HepG2 (cell line): ENCODE results near the gene KCNMA1. TPM values are rescaled to one million over a fixed set of nuclear protein-coding genes. Genes with fewer than 3 reads are reported as not detected.

Experiments
- ATAC-seq: fragments of 200-7000 bp; cut with Tn5 transposase; 3 replicates; pipeline ENCODE4 v1.9.1; 2020; ENCODE audit warnings: mild to moderate bottlenecking, moderate library complexity
- BruUV-seq: library from RNA; stranded (reverse); fragments of 400-500 nt; replicated peaks from 2 replicates; lab custom pipeline; 2021; lab: Mats Ljungman, UMichigan
- CTCF ChIA-PET: fragments of 300-600 bp; formaldehyde crosslinking; extraction: SDS; loops from one replicate; lab custom pipeline; 2021; ENCODE audit warnings: low total read pairs, inconsistent platforms, low intra/inter-chr PET ratio; lab: Yijun Ruan, JAX
- POLR2A ChIA-PET: fragments of 350-600 bp; sonication (Branson Sonifier 250); formaldehyde crosslinking; loops from one replicate; lab custom pipeline; 2020; ENCODE audit warnings: antibody characterized with exemption, inconsistent platforms; lab: Yijun Ruan, JAX
- DNase-seq: peaks from one replicate; pipeline ENCODE4 v3.0.0-alpha.2; 2015; ENCODE audit warnings: low spot score
- FAIRE-seq: peaks from 3 replicates; lab custom pipeline; 2011; peaks lifted over from hg19 to GRCh38; lab: Jason Lieb, UNC
- H2AFZ ChIP-seq: one replicate; pipeline ENCODE4 v1.6.1; 2011; ENCODE audit warnings: low read length, inconsistent platforms
- H3K27ac ChIP-seq: fragments of 300-600 bp; 3 replicates; pipeline ENCODE4 v1.8.0; 2011; ENCODE audit warnings: mixed run types, mild to moderate bottlenecking, mixed read lengths, low read length, inconsistent platforms; ENCODE audit not compliant: insufficient read depth; ENCODE audit errors: extremely low read length
- H3K27me3 ChIP-seq, 2 experiments: fragments of 200-600 bp in 1 of 2; 2 replicates in 1 of 2; 3 replicates in 1 of 2; pipeline versions ENCODE4 v1.6.0 to v1.8.0; 2011; ENCODE audit warnings: low read length in 2 of 2, mild to moderate bottlenecking in 2 of 2, moderate library complexity in 2 of 2, inconsistent platforms in 1 of 2; ENCODE audit not compliant: insufficient read depth in 2 of 2, control insufficient read depth in 1 of 2
- H3K36me3 ChIP-seq, 2 experiments: fragments of 200-600 bp in 1 of 2; replicated peaks in 1 of 2; 2 replicates in 1 of 2; 3 replicates in 1 of 2; pipeline versions ENCODE4 v1.5.1 to v1.8.0; 2011; ENCODE audit warnings: low read length in 2 of 2, inconsistent platforms in 1 of 2; ENCODE audit not compliant: insufficient read depth in 2 of 2, control insufficient read depth in 1 of 2
- H3K4me1 ChIP-seq: 2 replicates; pipeline ENCODE4 v1.5.1; 2012; ENCODE audit warnings: low read length, inconsistent platforms; ENCODE audit not compliant: insufficient read depth
- H3K4me2 ChIP-seq: 2 replicates; pipeline ENCODE4 v1.6.0; 2011; ENCODE audit warnings: low read depth, low read length, inconsistent platforms
- H3K4me3 ChIP-seq, 3 experiments: fragments of 200-600 bp in 1 of 3; sonication (generic), shearing (Covaris generic) in 1 of 3; replicated peaks in 1 of 3; 2 replicates each; pipeline ENCODE4 v1.5.1; 2011 to 2016; ENCODE audit warnings: low read length in 3 of 3, inconsistent platforms in 2 of 3, low read depth in 2 of 3, mild to moderate bottlenecking in 2 of 3, control low read depth in 1 of 3, mixed read lengths in 1 of 3; ENCODE audit not compliant: insufficient read depth in 1 of 3
- H3K79me2 ChIP-seq: one replicate; pipeline ENCODE4 v1.6.1; 2011; ENCODE audit warnings: low read length, inconsistent platforms; ENCODE audit not compliant: insufficient read depth
- H3K9ac ChIP-seq: 2 replicates; pipeline ENCODE4 v1.6.0; 2011; ENCODE audit warnings: mild to moderate bottlenecking, low read depth, low read length, inconsistent platforms; ENCODE audit not compliant: insufficient read depth
- H3K9me3 ChIP-seq: 2 replicates; pipeline ENCODE4 v1.5.1; 2012; ENCODE audit warnings: mild to moderate bottlenecking, low read length
- H4K20me1 ChIP-seq: 2 replicates; pipeline ENCODE4 v1.6.0; 2011; ENCODE audit warnings: inconsistent platforms, mild to moderate bottlenecking, low read length, moderate library complexity; ENCODE audit not compliant: insufficient read depth
- FOXO1 ChIP-seq: sonication (generic); formaldehyde crosslinking; IDR thresholded peaks from 2 replicates; pipeline ENCODE4 v1.4.0; 2020; ENCODE audit warnings: missing genetic modification reagents
- MYC ChIP-seq: sonication (generic); formaldehyde crosslinking; IDR thresholded peaks from 2 replicates; pipeline ENCODE4 v1.9.0; 2021; ENCODE audit warnings: missing genetic modification reagents, borderline replicate concordance
- PHF21A ChIP-seq: sonication (generic); formaldehyde crosslinking; IDR thresholded peaks from 2 replicates; pipeline ENCODE4 v1.5.0; 2020; ENCODE audit warnings: mild to moderate bottlenecking, missing genetic modification reagents
- ZNF17 ChIP-seq: sonication (generic); formaldehyde crosslinking; IDR thresholded peaks from 2 replicates; pipeline ENCODE4 v1.5.0; 2020; ENCODE audit warnings: mild to moderate bottlenecking, missing genetic modification reagents
- ZNF451 ChIP-seq: sonication (generic); formaldehyde crosslinking; IDR thresholded peaks from 2 replicates; pipeline ENCODE4 v1.5.0; 2020; ENCODE audit warnings: mild to moderate bottlenecking, missing genetic modification reagents
- ZNF558 ChIP-seq: sonication (generic); formaldehyde crosslinking; IDR thresholded peaks from 2 replicates; pipeline ENCODE4 v1.9.0; 2022; ENCODE audit warnings: mild to moderate bottlenecking, missing genetic modification reagents, borderline replicate concordance
- WGBS: methylation state at CpG from one replicate; pipeline ENCODE4 v1.1.6; 2017; ENCODE audit warnings: low lambda C conversion rate; 5-methylcytosine and 5-hydroxymethylcytosine counted together
- in situ Hi-C: cut with HindIII; loops from 2 replicates; pipeline ENCODE4 v1.10.0; 2017; ENCODE audit warnings: low pct_unique_long_range_greater_than_20kb; ENCODE audit not compliant: extremely low pct_ligation_motif_present
- intact Hi-C: fragments of 100-400 bp; cut with micrococcal nuclease; formaldehyde crosslinking; loops from one replicate; pipeline ENCODE4 v1.10.0; 2022; ENCODE audit not compliant: unreplicated experiment
- polyA plus RNA-seq, 8 experiments: library from polyadenylated mRNA; depleted of rRNA in 3 of 8; stranded (reverse) in 7 of 8; unstranded in 1 of 8; fragments of >200 nt; fragmentation: Illumina TruSeq in 4 of 8; extraction: Trizol in 4 of 8; gene quantifications; 2 replicates each; pipeline versions ENCODE4 v1.2.1 to v1.2.3, GENCODE V29; 2011 to 2016; ENCODE audit warnings: low read depth in 4 of 8, missing spikeins in 1 of 8, mixed read lengths in 1 of 8; ENCODE audit not compliant: insufficient read depth in 1 of 8
- total RNA-seq, 5 experiments: library from RNA; depleted of rRNA; stranded (reverse); fragments of >200 nt; fragmentation: Illumina TruSeq; extraction: Trizol; gene quantifications; 2 replicates each; pipeline ENCODE4 v1.2.3, GENCODE V29; 2016; ENCODE audit warnings: low read depth in 1 of 5
- TF ChIP-seq, protein P1 (sequence below): sonication (generic); formaldehyde crosslinking; IDR thresholded peaks from 2 replicates; pipeline ENCODE4 v1.8.0; 2022; ENCODE audit warnings: mild to moderate bottlenecking, missing genetic modification reagents, moderate library complexity

Gene KCNMA1
- total and polyA plus RNA-seq, 2 of the 13 experiments (the other 11 are each of a cell fraction or from before 2014, with no cell fraction given) = 0.02 TPM; not detected in 1

DNA sequence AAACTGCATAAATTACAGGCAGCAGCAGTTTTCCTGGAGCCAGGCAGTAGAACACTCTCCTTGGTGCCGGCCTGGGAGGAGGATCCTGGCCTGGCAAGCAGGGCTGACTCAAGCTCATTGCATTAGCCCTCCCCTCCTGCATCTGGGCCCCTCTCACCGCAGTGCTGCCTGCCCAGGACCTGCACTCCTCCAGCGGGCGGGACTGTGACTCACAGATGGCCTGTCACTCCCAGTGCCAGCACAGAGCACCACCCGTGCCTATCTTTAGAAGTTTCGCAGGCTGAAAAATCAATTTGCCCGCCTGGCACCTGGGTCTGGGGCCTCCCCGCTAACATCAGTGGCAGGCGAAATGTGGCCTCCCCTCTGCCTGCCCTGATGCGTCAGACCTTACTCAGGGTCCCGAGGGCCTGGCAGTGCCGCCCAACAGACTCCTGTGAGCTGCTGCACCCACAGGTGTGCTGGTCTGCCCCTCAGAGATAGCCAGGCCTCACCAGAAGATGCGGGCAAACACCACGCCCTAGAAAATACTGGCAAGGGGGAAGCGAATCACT, 123.8 kb downstream of the KCNMA1 start (continued):
- no peak for TF ChIP-seq ZNF558 (CRISPR knock-in tag)
- no peak for TF ChIP-seq ZNF451 (CRISPR knock-in tag)
- TF ChIP-seq PHF21A (CRISPR knock-in tag) = no peak
- TF ChIP-seq, all 625 proteins: peak for 0

DNA sequence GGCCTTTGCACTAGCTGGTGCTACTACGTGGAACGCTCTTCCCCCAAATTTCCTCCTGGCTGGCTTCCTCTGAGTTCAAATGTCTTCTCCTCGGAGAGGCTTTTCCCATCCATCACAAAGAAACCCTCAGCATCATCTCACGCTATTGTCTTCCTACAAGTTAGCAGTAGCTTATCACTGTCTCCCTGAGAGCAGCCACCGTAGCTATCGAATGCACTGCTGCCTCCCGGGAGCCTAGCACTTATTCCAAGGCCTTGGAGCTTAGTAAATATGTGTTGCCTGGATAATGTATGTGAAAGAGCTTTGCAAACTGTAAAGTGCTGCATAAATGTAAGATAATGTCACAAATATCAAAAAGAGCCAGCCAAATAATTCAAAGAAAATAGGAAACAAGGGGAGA, 124.4 kb downstream of the KCNMA1 start:
- H3K79me2 ChIP-seq = no peaks in the 10 kb centered on the region
- H3K36me3 ChIP-seq = no peaks in the 10 kb centered on the region
- TF ChIP-seq MYC (CRISPR knock-in tag) (no peak), FOXO1 (CRISPR knock-in tag) (no peak), ZNF17 (CRISPR knock-in tag) (no peak)
- TF ChIP-seq, protein P1, sequence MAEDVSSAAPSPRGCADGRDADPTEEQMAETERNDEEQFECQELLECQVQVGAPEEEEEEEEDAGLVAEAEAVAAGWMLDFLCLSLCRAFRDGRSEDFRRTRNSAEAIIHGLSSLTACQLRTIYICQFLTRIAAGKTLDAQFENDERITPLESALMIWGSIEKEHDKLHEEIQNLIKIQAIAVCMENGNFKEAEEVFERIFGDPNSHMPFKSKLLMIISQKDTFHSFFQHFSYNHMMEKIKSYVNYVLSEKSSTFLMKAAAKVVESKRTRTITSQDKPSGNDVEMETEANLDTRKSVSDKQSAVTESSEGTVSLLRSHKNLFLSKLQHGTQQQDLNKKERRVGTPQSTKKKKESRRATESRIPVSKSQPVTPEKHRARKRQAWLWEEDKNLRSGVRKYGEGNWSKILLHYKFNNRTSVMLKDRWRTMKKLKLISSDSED = no peak
- BruUV-seq = no TSS peak
- in situ Hi-C loops (no loop called here), intact Hi-C loops (no loop called here)
- no peak overlapping the region for H3K27ac ChIP-seq
- FAIRE-seq (no peak), DNase-seq (no peak), ATAC-seq (no peak)
- H3K27me3 ChIP-seq = peaks cover 0 to 14% of the 10 kb centered on the region in 2 experiments; a peak in 3 of 5 replicates
- H3K9me3 ChIP-seq = no peaks in the 10 kb centered on the region
- H3K4me1 ChIP-seq = no peaks in the 10 kb centered on the region
- H2AFZ ChIP-seq = no peak overlapping the region
- H4K20me1 ChIP-seq = no peaks in the 10 kb centered on the region
- ChIA-PET CTCF (no interaction called here), POLR2A (no interaction called here)
- no peak overlapping the region for H3K9ac ChIP-seq
- H3K4me2 ChIP-seq = no peak overlapping the region
- H3K4me3 ChIP-seq = no peak overlapping the region
- WGBS = 7% methylated on average over 7 of the region's 7 CpGs
